Measurements from ENCODE around the gene ORC1. TPM values are rescaled to one million over a fixed set of nuclear protein-coding genes. Genes with fewer than 3 reads are reported as not detected.

ORC1 gene
- total RNA-seq (2014; rRNA removed; shearing (Covaris generic); ENCODE audit: low replicate concordance): 13.3 and 18.0 TPM in 2 replicates

DNA sequence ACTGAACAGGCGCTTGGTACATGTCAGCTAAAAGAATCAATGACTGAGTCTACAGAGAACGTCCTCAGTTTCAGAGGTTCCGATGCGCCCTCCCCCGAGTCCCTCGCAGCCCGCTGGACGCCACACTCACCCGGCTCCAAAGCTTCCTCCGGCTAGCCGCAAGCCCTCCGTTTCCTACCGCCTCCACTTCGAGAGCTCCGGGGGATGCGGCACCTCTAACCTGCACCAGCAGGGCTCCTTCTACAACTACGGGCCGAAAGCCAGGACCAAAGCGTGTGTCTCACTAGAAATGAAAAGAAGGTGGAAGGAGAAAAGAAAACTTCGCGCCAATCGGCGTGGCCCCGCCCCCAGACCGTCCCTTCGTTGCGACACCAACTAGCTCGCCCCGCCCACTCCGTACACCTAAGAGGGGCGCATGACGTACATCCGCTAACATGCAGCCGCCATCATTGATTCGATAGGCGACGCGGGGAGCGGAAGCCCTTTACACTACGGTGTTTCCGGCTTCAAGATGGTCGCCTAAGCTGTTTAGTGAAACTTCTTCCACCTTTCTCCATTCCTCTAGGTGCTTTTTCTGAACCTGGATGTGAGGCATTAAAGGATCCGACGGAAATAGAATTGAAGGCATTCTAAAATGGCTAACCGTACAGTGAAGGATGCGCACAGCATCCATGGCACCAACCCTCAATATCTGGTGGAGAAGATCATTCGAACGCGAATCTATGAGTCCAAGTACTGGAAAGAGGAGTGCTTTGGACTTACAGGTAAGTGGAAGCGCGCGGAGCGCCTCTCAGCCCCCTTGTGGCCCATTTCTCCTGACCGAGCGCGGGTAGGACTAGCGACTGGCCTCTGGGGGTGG lies at the start of gene ORC1, which contains the start of gene PRPF38A:
ORC1 (minus strand) TSS at position 308 of the 859 bp plus-strand sequence. CDS start 2,200 bp downstream, outside the sequence.
PRPF38A (plus strand) TSS at position 487 of the 859 bp plus-strand sequence; CDS start at position 635, 148 bp downstream.
- in situ Hi-C loops (cut with HindIII; ENCODE audit: low pct_unique_long_range_greater_than_20kb, low sequenced_read_pairs): no loop called here
- DNase-seq (ENCODE audit: low read depth): peak; percentile 91

DNA sequence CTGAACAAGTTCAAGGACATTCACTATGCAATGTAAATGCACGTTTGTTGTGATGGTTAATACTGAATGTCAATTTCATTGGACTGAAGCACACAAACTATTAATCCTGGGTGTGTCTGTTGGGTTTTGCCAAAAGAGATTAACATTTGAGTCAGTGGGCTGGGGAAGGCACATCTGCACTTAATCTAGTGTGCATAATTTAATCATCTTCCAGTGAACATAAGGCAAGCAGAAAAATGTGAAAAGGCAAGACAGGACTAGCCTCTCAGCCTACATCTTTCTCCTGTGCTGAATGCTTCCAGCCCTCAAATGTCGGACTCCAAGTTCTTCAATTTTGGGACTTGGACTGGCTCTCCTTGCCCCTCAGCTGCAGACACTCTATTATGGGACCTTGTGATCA lies 40.2 kb upstream of the ORC1 start:
- DNase-seq (ENCODE audit: low read depth): no peak
- in situ Hi-C loops (cut with HindIII; ENCODE audit: low pct_unique_long_range_greater_than_20kb, low sequenced_read_pairs): no loop called here

DNA sequence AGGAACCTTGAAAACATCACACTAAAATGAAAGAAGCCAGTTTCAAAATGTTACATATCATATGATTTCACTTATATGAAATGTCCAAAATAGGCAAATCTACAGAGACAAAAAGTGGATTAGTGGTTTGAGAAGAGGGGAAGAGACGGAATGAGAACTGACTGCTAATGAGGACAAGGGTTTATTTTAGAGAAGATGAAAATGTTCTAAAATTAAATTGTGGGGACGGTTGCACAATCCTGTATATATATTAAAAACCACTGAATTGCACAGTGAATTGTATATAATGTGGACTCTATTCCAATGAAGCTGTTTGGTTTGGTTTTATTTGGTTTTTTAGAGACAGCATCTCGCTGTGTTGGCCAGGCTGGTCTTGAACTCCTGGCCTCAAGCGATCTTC lies 35.8 kb upstream of the ORC1 start:
- in situ Hi-C loops (cut with HindIII; ENCODE audit: low pct_unique_long_range_greater_than_20kb, low sequenced_read_pairs): no loop called here
- DNase-seq (ENCODE audit: low read depth): no peak

DNA sequence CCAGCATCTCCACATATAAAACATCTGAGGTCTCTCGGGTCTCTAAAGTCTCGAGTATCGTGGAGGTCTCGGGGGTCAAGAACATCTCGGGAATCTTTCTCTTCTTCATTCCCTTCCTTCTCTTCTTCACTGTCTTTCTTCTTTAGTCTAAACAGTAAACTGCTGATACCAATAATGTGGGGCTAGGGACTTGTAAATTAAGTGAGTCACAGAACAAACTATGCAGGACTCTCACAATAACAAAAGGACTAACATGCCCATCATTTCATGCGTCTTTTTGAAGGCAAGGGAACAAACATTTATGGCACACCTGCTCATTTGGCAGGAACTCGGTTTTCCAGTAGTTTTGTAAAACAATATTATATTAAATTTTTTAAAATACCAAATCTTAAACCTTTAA lies 32.6 kb upstream of the ORC1 start:
- DNase-seq (ENCODE audit: low read depth): no peak
- in situ Hi-C loops (cut with HindIII; ENCODE audit: low pct_unique_long_range_greater_than_20kb, low sequenced_read_pairs): no loop called here

DNA sequence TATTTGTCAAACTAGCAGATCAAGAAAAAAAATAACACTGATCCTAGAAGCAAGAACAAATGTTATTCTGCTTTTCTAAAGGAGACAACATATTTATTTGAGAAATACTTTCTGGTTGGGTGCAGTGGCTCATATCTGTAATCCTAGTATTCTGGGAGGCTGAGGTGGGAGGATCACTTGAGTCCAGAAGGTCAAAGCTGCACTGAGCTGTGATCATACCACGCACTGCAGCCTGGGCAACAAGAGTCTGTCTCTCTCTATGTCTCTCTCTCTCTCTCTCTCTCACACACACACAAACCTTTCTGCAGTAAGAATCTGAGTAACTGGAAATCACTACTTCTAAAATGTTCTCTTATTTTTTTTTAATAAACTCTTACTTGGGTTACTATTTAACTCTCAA lies 31.4 kb upstream of the ORC1 start:
- in situ Hi-C loops (cut with HindIII; ENCODE audit: low pct_unique_long_range_greater_than_20kb, low sequenced_read_pairs): no loop called here
- DNase-seq (ENCODE audit: low read depth): no peak

DNA sequence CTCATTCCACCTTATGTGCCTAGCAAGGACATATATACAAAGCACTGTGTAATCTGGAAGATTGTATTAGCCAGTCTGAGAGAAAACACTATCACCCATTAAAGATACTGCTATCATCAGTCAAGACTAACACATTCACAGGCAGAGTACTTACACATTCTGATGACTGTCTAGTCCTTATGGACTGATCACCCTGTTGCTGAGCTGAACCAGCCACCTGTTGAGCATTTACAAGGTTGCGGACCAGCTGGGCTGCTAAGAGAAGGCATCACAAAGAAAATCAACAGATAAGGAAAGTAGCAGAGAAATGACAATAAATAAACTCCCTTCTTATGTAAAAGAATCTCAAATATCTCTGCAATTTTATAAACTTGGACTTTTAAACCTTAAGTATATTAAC lies 31.0 kb upstream of the ORC1 start:
- no peak for DNase-seq (ENCODE audit: low read depth)
- in situ Hi-C loops (cut with HindIII; ENCODE audit: low pct_unique_long_range_greater_than_20kb, low sequenced_read_pairs): no loop called here

DNA sequence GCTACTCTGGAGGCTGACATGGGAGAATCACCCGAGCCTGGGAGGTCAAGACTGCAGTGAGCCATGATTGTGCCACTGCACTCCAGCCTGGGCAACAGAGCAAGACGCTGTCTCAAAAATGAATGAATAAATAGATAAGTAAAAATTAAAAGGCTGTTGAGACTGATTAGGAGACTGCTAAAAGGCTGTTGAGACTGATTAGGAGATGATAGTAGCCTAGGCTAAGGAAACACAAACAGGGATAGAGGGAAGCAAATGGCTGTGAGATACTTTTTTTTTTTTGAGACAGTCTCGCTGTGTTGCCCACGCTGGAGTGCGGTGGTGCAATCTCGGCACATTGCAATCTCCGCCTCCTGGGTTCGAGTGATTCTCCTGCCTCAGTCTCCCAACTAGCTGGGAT lies 28.6 kb upstream of the ORC1 start:
- in situ Hi-C loops (cut with HindIII; ENCODE audit: low pct_unique_long_range_greater_than_20kb, low sequenced_read_pairs): no loop called here
- DNase-seq (ENCODE audit: low read depth): no peak

DNA sequence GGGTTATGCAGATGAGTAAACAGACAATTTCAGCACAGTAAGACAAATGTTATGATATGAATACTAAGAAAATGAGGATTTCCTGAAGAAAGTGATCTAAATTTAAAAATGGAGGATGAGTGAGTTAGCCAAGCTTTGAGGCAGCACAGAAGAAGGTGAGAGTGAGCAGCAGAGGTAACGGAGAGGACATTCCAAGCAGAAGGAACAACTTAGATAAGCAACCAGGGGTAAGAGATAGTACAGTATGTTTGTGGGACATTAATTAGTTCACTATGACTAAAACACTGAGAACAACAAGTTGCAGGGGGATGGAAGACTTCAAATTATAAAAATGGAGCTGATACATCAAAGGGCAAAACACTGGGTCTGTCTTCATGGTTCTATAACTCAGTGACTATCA lies 22.9 kb upstream of the ORC1 start:
- no peak for DNase-seq (ENCODE audit: low read depth)
- in situ Hi-C loops (cut with HindIII; ENCODE audit: low pct_unique_long_range_greater_than_20kb, low sequenced_read_pairs): no loop called here

DNA sequence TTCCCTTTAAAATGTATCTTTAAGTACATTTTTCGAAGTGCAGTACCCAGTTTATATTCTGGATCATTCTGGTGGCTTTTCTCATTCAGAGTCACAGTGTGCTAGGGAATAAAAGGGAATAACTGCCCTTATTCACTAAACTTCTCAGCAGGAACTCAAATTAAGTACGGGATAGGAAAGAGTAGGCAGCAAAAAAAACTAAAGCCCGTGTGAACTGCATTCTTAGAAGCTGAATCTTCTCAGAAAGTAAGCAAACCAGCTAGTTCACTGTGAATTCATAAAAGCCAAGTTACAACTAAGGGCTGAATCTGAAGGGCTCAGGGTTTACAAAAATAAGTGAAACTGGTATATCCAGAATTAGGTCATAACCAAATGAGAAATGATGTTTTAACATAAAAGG lies 22.1 kb upstream of the ORC1 start:
- in situ Hi-C loops (cut with HindIII; ENCODE audit: low pct_unique_long_range_greater_than_20kb, low sequenced_read_pairs): no loop called here
- no peak for DNase-seq (ENCODE audit: low read depth)

DNA sequence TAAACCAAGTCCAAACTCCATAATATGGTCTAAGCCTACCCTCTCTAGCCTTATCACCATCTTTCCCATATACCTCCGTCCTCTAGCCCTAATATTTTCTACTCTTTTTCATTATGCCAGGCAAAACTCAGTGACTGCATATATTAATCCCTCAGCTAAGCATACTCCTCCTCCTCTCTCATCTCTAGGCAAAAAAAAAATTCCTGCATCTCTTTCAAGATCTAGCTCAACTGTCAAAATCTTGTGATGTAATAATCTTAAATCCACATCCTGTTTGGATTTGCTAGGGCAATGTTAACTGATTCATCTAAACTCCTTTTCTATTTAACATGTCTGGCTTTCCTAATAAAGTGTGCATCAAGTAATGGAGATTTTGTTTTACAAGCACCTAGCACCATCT lies 20.6 kb upstream of the ORC1 start:
- DNase-seq (ENCODE audit: low read depth): no peak
- in situ Hi-C loops (cut with HindIII; ENCODE audit: low pct_unique_long_range_greater_than_20kb, low sequenced_read_pairs): no loop called here

DNA sequence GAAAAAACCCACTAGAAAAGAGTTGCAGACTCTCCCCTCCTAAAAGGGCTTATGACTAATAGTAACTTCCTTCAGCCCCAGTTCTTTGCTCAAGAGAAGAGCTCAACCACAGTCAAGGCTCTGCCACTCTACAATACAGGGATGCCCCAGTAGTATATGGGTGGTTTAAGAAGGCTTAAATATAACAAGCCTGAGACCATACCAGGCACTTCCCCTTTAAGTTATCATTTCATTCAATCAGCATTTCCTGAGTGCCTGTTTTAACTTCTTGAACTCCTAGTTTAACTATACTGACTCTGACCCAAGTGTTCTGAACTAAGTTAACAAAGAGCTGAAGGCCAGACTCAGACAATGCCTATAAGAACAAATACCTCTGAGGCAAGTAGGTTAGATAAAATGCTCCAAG lies 20.0 kb upstream of the ORC1 start:
- DNase-seq (ENCODE audit: low read depth): no peak
- in situ Hi-C loops (cut with HindIII; ENCODE audit: low pct_unique_long_range_greater_than_20kb, low sequenced_read_pairs): no loop called here

DNA sequence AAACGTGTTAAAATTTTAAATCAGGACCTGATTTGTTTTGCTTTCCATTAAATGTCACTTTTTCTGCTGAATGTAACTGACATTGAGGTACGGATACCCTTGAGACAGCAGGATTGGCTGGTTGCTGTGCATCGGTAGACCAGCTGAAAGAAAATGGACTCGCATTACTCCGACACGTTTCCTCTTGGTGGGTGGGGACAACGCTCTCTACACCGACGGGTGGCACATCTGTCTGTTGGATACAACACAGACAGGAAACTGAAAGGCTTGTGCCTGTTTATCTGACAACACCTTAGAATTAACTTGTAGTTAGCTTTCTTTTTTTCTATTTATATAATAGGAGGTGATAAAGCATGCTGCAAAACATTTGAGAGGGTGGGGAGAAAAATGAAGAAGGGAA lies 19.5 kb upstream of the ORC1 start:
- in situ Hi-C loops (cut with HindIII; ENCODE audit: low pct_unique_long_range_greater_than_20kb, low sequenced_read_pairs): no loop called here
- DNase-seq (ENCODE audit: low read depth): no peak

DNA sequence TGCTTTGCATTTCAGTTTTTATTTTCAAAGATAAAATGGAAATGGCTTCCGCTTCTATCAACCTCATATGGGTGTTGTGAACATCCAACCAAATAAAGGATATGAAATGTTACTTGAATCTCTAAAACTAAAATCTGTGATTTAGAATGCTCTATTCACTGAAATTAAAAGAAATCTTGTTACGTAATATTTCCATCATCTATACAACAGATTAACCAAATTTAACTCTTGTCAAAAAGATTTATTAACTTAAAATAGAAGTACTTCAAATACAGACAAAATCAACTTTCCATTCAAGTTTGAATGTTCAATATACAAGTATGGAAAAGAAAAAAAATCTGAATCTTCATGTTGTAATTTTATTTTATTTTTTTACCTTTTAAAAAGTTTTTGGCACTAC lies 18.8 kb upstream of the ORC1 start:
- DNase-seq (ENCODE audit: low read depth): no peak
- in situ Hi-C loops (cut with HindIII; ENCODE audit: low pct_unique_long_range_greater_than_20kb, low sequenced_read_pairs): no loop called here

DNA sequence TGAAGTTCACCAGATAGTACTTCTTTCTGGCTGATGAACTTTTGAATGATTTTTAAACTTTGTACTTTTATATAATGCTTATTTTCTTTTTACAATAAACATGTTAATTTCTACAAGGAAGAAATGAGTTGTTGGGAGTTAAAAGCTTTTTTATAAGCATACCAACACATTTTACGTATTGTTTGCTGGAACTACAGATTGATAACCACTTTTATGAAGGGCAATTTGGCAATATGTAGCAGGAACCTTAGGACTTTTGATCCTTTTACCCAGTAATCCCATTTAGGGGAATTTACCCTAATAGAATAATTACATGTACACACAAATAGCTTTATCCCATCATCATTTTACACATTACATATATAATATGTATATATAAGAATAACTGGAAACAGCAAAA lies 16.5 kb upstream of the ORC1 start:
- in situ Hi-C loops (cut with HindIII; ENCODE audit: low pct_unique_long_range_greater_than_20kb, low sequenced_read_pairs): no loop called here
- no peak for DNase-seq (ENCODE audit: low read depth)

DNA sequence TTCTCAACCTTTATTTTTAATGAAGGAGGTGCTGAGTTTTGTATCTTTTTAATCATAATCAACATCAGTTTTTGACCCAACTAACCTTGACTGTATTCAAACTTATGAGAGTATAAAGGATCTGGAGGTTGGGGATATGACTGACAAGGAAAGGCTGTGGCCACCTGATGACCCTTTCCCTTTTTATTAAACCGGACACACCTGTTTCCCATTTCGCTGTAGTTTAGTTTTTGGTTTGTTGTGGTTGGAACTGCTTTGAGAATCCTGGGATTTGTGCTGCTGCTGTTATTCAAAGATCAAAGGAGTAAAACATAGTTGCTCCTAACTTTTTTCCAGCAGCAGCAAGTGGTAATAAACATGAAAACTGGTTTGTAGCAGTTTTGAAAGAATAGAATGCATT lies 12.6 kb upstream of the ORC1 start:
- in situ Hi-C loops (cut with HindIII; ENCODE audit: low pct_unique_long_range_greater_than_20kb, low sequenced_read_pairs): no loop called here
- no peak for DNase-seq (ENCODE audit: low read depth)

DNA sequence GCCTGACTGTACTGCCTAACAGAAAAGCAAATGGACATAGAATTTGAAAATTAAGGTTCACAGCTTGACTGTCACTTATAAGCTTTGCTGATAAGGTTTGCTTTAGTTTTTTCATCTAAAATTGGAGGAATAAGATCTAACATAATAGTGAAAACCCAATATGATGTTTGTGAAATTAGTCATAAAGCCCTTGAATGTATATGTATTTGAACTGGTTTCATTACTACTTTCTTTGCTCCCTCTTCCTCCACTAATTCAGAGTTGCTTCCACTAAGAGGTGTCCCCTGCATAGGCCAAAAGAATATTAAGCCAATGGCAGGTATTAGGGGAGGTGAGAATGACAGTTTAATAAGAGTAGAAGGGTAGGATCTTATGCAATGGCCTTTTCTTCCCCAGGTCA lies 10.7 kb upstream of the ORC1 start:
- DNase-seq (ENCODE audit: low read depth): no peak
- in situ Hi-C loops (cut with HindIII; ENCODE audit: low pct_unique_long_range_greater_than_20kb, low sequenced_read_pairs): no loop called here

DNA sequence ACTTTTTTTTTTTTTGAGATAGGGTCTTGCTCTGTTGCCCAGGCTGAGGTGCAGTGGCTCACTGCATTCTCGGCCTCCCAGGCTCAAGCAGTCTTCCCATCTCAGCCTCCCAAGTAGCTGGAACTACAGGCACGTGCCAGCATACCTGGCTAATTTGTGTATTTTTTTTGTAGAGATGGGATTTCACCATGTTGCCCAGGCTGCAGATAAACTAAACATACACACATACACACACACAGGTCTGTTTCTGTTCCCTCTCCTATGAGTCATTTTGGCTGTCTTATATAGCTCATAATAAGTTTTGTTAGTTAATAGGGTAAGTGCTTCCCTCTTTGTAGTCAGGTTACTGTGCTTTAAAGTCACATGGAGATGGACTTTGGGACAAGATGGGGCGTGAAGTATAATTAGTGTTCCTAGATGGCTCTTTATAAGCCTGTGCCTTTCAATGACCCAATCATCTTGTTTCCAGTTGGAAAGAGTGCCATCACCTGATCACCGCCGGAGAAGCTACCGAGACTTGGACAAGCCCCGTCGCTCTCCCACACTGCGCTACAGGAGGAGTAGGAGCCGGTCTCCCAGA lies 9.3 kb upstream of the ORC1 start:
- DNase-seq (ENCODE audit: low read depth): peak; percentile 16
- in situ Hi-C loops (cut with HindIII; ENCODE audit: low pct_unique_long_range_greater_than_20kb, low sequenced_read_pairs): no loop called here

DNA sequence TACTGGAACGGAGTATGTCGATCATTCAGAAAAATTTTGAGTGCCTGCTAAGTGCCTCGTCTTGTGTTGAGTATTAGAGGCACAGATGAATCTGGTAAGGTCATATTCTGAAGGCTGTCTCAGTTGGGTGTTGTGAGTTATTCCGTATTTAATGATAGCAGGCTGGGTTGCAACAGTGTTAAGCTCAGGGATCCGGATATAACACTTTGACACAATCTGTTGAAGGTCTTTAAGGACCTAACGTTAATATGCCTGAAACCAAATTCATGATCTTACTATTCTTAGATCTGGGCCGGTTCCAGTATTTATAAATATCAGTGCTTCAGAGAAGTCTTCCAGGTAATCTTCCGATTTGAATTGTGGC lies 734 bp upstream of the ORC1 start:
- in situ Hi-C loops (cut with HindIII; ENCODE audit: low pct_unique_long_range_greater_than_20kb, low sequenced_read_pairs): no loop called here
- no peak for DNase-seq (ENCODE audit: low read depth)

DNA sequence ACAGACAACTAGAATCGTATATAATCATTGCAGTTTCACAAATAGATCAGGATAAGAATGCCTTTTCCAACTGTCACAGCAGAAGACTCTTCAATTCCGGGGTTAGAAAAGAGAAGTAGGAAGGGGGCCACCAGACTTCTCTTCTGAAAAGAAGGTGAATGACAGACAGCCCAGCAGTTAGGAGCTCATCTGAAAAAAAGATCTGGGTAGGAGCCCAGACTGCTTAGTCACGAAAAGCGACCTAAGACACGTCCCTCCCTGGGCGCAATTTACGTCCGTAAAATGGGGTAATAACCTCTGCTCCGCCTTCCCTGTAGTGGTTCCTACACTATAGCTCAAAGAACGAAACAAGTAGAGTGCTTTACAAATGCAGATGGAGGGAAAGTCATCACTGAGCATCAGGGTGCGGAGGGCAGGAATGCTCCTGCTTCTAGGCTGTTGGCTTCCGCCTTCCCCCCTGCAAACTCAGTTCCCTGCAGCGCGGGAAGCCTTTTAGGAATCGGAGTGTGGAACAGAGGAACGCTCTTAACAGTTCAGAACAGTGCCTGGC lies 582 bp downstream of the ORC1 start:
- in situ Hi-C loops (cut with HindIII; ENCODE audit: low pct_unique_long_range_greater_than_20kb, low sequenced_read_pairs): no loop called here
- peak; percentile 66 for DNase-seq (ENCODE audit: low read depth)

DNA sequence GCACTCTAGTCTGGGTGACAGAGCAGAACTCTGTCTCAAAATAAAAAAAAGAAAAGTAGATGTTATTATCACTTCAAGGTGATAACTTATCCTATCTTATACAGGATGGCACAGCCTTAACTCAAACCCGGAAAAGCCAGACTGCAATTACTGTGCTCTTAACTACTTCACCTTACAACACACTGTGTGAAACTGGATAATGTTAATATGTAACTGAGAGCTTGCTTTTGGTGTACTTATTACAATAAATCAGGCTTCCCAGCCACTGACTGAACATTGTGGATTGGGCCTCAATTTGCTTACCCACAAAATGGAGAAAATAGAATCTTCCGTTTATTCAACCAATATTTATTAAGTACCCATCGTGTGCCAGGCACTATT lies 1.4 kb downstream of the ORC1 start:
- in situ Hi-C loops (cut with HindIII; ENCODE audit: low pct_unique_long_range_greater_than_20kb, low sequenced_read_pairs): no loop called here

More for the DNA sequence above, 1.4 kb downstream of the ORC1 start:
- peak; percentile 22 for DNase-seq (ENCODE audit: low read depth)

All from Caki2 (cell line).